Dermis microvascular lymphatic vessel endothelial cell (primary cell): ENCODE data around the gene TNFRSF25. TPM values are rescaled to one million over a fixed set of nuclear protein-coding genes. Genes with fewer than 3 reads are reported as not detected.
"Not testable (repeated sequence)": the region's sequence is repeated elsewhere in the genome, so short reads cannot be mapped to it uniquely, and the experiment has no call there.

Experiments
- DNase-seq, 2 donors: peaks; one replicate each; pipeline versions ENCODE4 v3.0.0 to v3.0.0-alpha.2; 2010; ENCODE audit warnings: low read depth in 2 of 2
- total RNA-seq: library from RNA; depleted of rRNA; stranded (reverse); fragments of >200 nt; gene quantifications from 2 replicates; pipeline ENCODE4 v1.2.1, GENCODE V29; 2014

Gene TNFRSF25
- total RNA-seq, 1 donor from 2014 or later, result 5.6 TPM

DNA sequence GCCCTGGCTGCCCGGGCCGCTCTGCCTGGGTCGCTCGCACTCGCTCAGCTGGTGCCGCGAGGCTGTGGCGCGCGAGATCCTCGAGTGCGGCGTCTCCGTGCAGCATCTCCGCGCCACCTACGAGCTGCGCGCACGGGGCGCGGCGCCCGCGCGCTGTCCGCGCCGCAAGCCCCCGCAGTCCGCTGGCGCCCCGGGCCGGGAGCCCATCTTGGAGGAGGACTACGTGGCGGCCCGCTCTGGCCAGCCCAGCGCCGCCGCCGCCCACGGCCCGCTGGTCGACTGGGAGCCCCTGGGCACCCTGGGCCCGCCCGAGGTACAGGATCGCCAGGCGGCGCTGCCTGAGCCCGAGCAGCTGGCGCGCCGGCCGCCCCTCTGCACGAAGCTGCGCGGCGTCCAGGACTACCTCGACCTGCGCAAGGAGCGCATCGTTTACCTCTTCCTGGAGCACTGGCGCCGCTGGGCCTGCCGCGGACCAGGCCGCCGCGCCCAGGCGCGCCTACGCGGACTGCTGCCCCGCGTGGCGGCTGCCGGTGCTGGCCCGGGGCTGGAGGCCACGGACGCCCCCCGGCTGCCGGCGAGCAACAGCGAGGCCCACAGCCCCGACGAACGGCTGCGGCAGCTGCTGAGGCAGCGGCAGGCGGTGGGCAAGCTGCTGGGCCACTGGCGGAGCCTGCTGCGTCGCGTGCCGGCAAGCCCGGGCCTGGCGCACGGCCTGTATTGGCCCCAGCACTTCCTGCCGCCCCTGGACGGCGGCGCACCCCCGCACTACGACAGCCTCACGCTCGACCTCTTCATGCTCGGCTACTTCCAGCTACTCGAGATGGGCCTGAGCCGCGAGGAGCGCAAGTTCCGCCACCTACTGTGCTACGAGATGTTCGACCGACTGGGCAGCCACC lies 10.9 kb downstream of the TNFRSF25 start:
- DNase-seq, result peak in 1 of 2 donors; percentile 36

DNA sequence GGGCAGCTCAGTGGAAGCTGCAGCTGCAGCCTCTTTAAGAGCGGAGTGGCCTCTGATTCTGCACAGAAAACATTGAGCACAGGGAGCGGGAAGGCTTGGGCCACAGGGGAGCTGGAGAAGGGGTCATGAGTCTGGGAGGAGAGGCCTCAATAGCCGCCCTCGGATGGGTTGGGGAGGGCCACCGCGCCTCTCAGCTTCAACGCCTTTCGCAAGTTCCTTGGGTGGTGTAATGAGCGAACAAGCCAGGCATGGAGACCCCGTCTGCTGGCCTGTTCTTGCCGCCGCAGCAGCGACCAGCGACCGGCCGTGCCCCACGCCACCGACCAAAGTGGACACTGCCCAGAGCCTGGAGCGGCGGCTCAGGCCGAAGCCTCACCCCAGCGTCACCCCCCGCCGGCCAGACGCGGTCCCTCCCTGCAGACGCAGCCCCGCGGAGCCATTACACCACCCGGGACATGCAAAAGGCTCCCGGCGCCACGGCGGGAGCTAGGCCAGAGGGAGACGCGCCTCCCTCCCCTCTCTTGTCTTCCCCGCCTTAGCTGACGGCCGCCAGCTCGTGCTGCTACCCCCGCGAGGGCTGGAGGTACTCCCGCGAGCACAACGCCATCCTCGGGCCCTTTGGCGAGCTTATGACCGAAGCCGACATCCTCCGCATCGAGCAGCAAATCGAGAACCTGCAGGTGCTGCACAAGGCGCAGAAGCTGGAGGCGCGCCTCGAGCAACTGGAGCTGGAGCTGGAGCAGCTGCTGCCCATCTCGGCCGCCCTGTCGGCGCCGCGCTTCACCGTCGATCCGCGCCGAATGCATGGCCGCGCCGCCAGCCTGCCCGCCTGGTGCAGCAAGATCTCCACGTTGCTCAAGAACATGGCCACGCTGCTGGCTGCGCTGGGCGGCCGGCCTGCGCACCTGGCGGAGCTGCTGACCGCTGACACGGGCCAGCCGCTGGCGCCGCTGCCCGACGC lies 11.8 kb downstream of the TNFRSF25 start:
- DNase-seq, result not testable (repeated sequence)

DNA sequence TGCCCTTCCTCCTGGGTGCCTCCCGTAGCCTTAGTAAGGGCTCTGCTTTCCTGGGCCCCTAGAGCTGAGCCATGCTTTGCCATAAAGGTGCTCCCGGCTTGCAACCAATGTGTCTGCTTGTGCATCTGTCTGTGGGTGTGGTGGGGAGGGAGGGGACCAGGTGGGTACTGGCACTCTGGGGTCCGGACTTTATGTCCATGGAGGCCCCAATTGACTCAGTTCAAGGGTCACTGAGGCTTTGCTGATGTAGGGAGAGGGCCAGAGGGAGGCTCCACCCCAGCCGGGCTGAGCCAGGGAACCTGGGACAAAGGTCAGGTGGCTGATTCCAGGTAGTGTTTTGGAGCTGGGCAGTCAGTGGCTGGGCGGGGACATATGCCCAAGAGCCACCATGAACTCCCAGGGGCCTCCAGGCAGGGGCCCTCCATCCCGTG lies 15.0 kb downstream of the TNFRSF25 start:
- DNase-seq, result no peak

DNA sequence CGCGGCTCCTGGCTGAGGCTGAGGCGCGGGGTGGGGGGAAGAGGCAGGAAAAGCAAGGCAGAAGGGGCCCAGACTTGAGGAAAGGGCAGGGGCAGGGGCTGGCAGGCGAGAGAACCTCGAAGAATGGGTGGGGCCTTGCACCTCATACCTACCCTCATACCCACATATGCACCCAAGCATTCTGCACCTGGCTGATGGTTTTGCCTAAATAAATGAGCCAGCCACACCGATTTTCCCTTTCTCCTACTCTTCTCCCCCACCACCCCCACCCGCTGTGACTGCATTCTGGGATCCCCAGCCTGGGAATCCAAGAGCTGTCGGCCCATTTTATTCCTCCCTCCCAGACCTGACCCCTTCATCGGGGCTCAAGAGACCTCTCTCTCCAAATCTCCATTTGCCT lies 15.5 kb downstream of the TNFRSF25 start:
- not testable (repeated sequence) for DNase-seq

DNA sequence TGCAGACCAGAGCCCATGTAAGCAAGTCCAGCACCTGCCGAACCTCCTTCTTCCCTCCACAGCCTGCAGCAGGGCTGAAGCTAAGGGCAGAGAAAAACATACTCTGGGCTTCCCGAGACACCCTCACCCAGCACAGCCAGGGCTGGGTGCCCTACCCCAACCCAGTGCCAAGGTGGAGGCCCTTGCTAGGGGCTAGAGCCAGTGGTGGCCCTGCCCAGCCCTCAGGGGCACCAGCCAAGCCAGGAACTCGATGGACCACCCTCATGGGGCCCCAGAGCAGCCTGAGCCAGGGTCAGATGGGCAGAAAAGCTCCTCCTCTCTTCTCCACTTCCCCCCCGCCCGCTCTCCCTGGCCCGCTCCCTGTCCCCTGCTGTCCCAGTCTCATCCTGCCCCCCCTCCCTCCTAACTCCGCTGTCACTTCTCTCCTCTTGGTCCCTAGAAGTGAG lies 15.9 kb downstream of the TNFRSF25 start:
- DNase-seq, result no peak

DNA sequence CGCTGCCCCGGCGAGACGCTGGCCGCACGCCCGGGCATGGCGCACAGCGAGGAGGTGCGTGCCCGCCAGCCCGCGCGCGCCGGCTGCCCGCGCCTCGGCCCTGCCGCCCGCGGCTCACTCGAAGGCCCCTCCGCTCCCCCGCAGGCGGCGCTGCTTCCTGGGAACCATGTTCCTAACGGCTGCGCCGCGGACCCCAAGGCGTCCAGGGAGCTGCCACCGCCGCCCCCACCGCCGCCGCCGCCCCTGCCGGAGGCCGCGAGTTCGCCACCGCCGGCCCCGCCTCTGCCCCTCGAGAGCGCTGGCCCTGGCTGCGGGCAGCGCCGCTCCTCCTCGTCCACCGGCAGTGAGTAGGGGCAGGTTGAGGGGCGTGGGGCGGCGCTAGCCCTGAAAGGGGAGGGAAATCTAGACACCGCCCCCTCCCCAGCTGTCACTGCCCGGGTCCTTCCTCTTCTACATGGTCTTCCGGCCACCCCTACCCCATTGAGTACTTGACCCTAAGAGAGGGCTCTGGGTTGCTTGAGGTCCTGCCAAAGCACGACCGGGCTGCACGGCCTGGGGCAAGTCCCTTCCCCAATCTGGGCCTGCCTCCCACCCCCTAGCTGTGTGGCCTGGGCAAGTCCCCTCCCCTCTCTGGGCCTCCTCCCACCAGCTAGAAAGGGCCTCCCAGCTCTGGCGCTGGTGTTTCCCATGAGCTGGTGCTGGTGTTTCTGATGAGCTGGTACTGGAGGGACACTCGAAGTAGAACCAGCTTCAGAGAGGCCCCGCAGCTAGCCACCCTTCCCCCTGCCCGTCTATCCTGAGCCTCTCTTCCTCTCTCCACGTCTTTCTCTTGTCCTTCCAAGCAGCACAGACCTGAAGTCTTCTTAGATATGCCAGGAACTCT lies 17.0 kb downstream of the TNFRSF25 start:
- DNase-seq, result peak in 1 of 2 donors; percentile 28

DNA sequence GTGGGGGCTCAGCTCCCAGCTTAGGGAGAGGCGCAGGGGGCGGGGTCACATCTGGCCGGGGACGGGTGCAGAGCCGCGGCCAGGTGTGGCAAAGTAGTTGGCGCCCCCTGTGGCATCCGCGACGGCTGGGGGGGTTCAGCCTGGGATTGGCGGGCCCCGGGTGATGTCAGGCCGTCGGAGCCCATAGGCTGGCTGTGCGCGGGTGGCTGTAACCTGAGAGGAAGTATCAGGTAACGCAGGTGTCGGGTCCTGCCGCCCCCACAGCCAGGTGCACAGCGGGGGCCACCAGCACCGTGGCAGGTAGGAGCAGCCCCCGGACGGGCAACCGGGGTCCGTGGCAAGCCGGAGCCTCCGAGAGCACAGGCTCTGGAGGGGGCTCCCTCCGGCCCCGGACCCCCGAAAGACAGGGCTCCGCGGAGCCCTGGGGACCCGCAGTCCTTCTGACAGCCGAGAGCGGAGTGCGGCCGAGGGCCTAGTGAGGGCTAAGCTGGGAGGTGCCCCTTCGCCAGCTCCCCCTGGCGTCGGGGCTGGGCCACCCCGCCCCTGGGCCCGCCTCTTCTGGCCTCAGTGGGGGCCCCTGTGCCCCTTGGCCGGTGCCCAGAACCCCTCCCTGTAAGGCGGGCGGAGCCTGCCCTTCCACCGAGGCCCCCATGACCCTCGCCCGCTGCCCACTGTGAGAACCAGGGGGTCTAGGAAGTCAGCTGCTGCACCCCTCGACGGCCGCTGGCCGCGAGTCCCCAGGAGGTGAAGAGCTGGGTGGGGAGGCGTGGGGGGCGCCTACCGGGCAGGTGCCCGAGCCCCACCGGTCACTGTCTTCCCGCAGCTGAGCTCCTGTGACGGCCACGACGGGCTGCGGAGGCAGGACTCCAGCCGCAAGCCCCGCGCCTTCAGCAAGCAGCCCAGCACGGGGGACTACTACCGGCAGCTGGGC lies 17.9 kb downstream of the TNFRSF25 start:
- DNase-seq, result no peak

DNA sequence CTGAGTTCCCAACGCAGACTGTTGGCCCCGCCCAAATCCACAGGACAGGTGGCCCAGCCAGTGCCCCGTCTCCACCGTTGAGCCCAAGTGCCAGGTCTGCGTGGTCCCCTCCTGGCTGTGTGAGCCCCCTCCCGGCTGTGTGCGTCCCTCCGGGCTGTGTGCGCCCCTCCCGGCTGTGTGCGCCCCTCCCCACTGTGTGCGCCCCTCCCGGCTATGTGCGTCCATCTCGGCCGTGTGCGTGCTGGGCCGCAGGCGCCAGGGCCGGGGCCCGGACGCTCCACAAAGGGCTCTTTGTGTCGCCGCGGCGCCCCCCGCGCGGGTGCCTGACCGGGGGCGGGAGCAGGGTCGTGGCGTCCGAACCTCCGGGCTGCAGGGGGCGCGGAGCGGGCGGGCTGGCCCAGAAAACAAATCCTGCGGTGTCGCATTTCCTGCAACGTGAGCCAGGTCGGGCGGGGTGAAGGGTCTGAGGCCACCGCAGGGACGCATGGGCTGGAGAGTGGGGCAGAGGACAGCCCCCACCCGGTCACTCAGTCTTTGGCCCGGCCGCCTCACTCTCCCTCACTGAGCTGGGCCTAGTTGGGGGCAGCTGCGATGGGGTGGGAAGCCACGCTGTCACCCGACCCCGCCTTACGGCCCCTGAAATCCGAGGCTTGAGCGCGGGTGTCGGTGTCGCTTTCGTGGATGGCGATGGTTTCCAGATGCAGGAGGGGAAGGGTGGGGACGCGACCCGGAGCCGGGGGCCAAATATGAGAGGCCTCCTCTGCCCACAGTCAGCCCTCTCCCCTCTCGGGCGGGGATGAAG lies 18.8 kb downstream of the TNFRSF25 start:
- DNase-seq, result no peak

DNA sequence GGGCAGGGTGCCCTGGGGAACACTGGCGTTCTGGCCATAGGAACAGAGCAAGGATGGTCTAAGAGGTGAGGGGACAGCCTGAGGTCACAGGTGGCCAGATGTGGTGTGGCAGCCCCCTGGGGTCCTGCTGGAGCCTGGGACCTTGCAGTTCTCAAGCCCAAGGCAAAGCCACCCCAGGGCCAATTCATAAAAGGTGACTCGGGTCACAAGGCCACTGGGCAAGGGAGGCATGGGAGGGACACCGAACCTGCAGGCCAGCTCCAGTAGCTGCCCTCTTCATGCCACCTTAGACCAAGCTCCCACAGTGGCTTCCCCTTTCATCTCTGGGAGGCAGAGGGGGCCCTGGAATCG lies 19.3 kb downstream of the TNFRSF25 start:
- no peak for DNase-seq

DNA sequence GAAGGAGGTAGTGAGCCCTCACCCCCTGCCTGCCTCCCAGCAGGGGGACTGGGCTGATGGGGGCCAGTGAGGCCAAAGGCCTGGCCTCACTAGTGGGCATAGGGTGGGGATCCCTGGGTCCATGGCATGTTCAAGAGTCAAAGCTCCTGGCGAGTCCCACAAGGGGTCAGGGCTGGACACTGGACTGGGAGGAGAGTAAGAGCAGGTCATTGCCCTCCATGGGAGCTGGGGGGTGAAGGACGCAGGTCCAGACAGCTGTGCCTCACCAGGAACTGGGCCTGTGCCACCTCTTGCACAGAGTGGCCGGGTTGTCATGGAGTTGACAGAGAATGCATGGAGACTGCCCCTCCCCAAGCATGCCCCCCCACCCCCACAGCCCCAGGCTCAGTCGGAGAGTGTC lies 20.0 kb downstream of the TNFRSF25 start:
- not testable (repeated sequence) for DNase-seq

DNA sequence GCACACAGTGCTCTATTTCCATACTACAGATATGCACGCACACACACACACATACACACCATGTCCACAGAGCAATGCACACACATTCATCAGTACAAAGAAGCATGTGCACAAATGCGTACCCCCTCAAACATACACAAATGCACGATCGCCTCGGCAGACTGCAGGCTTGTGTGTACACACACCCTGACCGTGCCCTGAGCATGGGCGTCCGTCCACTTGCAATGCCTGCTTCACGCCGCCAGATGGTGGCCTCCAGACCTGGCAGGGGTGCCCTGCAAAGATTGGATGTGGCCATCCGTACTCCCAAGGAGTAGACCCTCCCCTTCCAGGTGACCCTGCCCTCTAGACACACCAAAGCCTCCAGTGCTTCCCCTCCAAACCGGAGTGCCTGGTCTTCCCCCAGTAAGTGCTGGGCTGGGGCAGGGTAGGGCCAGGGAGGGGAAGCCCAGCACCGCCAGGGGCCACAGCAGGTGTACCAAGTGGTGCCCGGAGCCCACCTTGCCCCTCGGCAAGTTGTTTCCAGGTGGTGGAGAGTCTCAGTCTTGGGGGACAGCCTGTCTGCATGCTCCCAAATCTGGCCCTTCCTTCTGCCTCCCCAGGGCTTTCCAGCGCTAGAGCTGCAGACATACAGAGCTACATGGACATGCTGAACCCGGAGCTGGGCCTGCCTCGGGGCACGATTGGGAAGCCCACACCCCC lies 20.8 kb downstream of the TNFRSF25 start:
- peak in 1 of 2 donors; percentile 50 for DNase-seq

DNA sequence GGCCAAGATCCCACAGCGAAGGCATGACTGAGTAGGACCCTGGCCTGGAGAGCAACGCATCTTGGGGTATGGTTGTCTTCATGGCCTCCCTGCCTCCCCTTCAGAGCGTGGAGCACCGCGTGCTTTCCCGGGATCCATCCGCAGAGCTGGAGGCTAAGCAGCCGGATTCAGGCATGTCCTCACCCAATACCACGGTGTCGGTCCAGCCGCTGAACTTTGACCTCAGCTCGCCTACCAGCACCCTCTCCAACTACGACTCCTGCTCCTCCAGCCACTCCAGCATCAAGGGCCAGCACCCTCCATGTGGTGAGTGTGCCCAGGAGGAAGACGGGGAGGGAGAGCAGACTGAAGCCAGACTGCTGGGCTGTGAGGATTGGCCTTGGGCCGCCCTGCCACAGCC lies 21.6 kb downstream of the TNFRSF25 start:
- DNase-seq, result no peak

DNA sequence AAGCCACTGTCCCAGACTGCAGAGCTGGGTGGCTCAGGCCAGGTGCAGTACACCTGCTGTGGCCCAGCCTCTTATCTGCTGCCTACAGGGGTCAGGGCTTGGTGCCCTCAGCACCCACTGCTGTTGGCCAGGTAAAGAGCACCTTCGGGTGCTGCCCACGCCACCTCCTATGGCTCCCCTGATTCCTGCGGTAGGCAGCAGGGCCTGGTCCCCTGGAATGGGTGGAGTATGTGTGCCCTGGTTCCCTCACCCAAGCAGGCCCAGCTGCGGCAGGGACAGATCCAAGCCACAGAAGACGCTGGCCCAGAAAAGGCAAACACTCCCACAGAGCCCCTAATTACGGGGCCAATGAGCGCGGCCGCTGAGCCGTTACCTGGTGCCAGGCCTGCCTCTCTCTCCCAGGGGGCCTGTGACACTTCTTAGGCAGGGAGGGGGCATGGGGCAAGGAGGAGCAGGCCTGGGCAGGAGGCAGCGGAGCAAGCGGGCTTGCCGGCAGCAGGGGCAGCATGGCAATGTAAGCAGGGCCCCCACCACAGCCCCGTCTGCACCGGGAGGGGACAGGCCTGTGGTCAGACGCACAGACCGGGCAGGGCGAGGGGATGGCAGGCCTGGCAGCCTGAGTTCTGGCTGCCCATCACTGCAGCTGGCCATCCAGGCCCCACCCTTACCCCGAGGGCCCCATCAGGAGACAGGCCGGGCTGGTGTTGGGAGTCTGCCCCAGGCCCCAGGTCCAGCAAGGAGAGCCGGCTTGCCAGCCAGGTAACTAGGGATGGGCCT lies 22.4 kb downstream of the TNFRSF25 start:
- no peak for DNase-seq

DNA sequence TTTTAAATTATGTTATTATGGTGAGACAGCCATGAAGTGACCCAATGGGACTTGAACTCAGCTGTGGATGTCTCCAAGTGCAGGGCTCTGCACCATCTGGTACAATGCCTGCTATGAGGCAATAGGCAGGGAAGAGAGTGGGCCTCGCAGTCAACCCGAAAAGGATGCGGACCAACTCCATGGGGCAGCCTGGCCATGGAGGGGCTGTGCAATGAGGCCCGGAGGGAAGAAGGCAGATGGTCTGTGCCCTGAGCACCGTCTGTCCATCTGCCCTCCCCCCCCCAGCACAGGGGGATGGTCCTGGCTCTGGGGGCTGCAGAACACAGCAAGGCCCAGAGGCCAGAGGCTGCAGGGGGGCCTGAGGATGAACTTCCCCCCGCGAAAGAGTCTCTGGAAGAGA lies 24.4 kb downstream of the TNFRSF25 start:
- no peak for DNase-seq

DNA sequence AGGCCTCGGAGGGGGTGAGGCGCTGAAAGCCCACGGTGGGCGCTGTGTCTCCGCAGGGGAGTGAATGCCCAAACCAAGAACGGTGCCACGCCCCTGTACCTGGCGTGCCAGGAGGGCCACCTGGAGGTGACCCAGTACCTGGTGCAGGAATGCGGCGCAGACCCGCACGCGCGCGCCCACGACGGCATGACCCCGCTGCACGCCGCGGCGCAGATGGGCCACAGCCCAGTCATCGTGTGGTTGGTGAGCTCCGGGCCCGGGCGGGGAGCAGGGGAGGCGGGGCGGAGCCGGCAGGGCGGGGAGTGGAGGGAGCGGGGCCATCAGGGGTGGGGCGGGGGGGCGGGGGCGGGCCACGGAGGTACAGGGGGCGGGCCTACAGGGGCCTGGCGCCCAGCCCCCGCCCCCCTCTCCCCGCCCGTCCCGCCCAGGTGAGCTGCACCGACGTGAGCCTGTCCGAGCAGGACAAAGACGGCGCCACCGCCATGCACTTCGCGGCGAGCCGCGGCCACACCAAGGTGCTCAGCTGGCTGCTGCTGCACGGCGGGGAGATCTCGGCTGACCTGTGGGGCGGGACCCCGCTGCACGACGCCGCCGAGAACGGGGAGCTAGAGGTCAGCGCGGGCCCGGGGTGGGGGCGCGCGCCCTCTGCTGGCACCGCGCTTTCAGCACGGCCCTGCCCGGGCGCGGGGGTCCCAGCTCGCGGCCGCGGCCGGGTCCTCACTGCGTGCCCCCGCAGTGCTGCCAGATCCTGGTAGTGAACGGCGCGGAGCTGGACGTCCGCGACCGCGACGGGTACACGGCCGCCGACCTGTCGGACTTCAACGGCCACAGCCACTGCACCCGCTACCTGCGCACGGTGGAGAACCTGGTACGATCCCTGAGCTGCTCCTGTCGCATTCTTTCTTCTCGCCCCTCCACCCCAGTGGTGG lies 25.5 kb downstream of the TNFRSF25 start:
- peak in 1 of 2 donors; percentile 44 for DNase-seq

DNA sequence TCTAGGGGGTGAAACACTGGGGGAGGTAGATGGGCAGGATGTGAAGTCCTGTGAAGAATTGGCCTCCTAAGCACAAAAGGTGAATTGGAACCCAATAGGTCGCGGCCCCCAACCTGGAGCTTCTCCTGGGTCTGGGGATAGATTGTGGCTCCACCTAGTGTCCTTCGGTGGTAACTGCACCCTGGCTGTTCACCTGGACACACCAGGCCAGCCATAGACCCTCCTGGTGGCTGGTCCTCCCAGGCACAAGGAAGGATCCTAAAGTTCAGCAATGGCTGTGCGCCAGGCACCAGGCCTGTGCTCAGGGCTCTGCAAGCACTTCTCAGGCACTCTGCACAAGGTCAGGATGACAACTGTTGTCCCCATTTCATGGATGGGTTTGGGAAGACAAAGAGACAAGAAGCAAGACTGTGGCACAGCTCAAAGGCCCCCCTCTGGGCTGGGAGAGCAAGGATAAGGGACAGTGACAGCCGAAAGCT lies 27.9 kb downstream of the TNFRSF25 start:
- peak; percentile 43 to 67 for DNase-seq
